GM12878 (cell line): ENCODE data around the gene SLC37A1. TPM values are rescaled to one million over a fixed set of nuclear protein-coding genes. Genes with fewer than 3 reads are reported as not detected.

Experiments used
- SP1 ChIP-seq: IDR thresholded peaks from one replicate; pipeline ENCODE4 v1.6.1; 2011; ENCODE audit warnings: low read depth, low read length
- STAT1 ChIP-seq: fragments of 450-650 bp; conservative IDR thresholded peaks from 2 replicates; pipeline ENCODE4 v1.6.1; 2014; ENCODE audit warnings: antibody characterized with exemption, mild to moderate bottlenecking
- ZNF24 ChIP-seq: fragments of 450-650 bp; IDR thresholded peaks from 2 replicates; pipeline ENCODE4 v1.6.1; 2017; ENCODE audit warnings: antibody characterized with exemption, mild to moderate bottlenecking
- ZNF687 ChIP-seq: fragments of 450-650 bp; IDR thresholded peaks from 2 replicates; pipeline ENCODE4 v1.6.1; 2017; ENCODE audit warnings: mild to moderate bottlenecking, moderate library complexity
- polyA plus RNA-seq, 11 experiments: library from polyadenylated mRNA; depleted of rRNA in 4 of 11; unstranded in 6 of 11; stranded (reverse) in 5 of 11; fragments of >200 nt; fragmentation: Nextera tagmentation in 4 of 11; fragmentation: Illumina TruSeq in 1 of 11; extraction: Ambion mirVana in 4 of 11; extraction: Trizol in 1 of 11; gene quantifications; 1 replicate in 1 of 11; 2 replicates in 10 of 11; pipeline versions ENCODE4 v1.2.1 to v1.2.3, GENCODE V29; 2011 to 2016; ENCODE audit warnings: inconsistent platforms in 2 of 11, missing spikeins in 2 of 11, low read depth in 1 of 11
- total RNA-seq, 4 experiments: library from RNA; depleted of rRNA in 3 of 4; stranded (reverse); fragments of >200 nt in 3 of 4; fragmentation: Illumina TruSeq in 1 of 4; extraction: Trizol in 1 of 4; gene quantifications; 2 replicates each; pipeline versions ENCODE4 v1.2.1 to v1.2.3, GENCODE V29; 2013 to 2021
- TF ChIP-seq, protein P1 (sequence below): IDR thresholded peaks from 2 replicates; pipeline ENCODE4 v1.6.1; 2012; ENCODE audit warnings: low read depth, low read length, improper control_type of control experiment
- TF ChIP-seq, protein P2 (sequence below): IDR thresholded peaks from 2 replicates; pipeline ENCODE4 v1.6.1; 2011; ENCODE audit warnings: low read depth, mild to moderate bottlenecking, low read length, moderate library complexity, borderline replicate concordance; ENCODE audit errors: extremely low read depth
- TF ChIP-seq, protein P3 (sequence below): IDR thresholded peaks from 2 replicates; pipeline ENCODE4 v1.6.1; 2011; ENCODE audit warnings: borderline replicate concordance, low read depth, mild to moderate bottlenecking, moderate library complexity, low read length; ENCODE audit not compliant: insufficient read depth, poor library complexity, severe bottlenecking

SLC37A1 gene
- total and polyA plus RNA-seq, 10 of the 15 experiments (the other 5 are each of a cell fraction or from before 2014, with no cell fraction given) = 1.1 to 35.5 (median 24.4) TPM

- TF ChIP-seq, protein P1, sequence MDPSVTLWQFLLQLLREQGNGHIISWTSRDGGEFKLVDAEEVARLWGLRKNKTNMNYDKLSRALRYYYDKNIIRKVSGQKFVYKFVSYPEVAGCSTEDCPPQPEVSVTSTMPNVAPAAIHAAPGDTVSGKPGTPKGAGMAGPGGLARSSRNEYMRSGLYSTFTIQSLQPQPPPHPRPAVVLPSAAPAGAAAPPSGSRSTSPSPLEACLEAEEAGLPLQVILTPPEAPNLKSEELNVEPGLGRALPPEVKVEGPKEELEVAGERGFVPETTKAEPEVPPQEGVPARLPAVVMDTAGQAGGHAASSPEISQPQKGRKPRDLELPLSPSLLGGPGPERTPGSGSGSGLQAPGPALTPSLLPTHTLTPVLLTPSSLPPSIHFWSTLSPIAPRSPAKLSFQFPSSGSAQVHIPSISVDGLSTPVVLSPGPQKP = no peak
- TF ChIP-seq ZNF687 = no peak
- TF ChIP-seq, protein P2, sequence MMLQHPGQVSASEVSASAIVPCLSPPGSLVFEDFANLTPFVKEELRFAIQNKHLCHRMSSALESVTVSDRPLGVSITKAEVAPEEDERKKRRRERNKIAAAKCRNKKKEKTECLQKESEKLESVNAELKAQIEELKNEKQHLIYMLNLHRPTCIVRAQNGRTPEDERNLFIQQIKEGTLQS = no peak
- TF ChIP-seq ZNF24 = no peak
- TF ChIP-seq, protein P3, sequence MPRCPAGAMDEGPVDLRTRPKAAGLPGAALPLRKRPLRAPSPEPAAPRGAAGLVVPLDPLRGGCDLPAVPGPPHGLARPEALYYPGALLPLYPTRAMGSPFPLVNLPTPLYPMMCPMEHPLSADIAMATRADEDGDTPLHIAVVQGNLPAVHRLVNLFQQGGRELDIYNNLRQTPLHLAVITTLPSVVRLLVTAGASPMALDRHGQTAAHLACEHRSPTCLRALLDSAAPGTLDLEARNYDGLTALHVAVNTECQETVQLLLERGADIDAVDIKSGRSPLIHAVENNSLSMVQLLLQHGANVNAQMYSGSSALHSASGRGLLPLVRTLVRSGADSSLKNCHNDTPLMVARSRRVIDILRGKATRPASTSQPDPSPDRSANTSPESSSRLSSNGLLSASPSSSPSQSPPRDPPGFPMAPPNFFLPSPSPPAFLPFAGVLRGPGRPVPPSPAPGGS = no peak
- no peak for TF ChIP-seq STAT1
- no peak for TF ChIP-seq SP1
- TF ChIP-seq, all 136 proteins: peak for 0
Observed at GRCh38 chr21:42623694-42624093, 110.0 kb downstream of the SLC37A1 start (continued).
